IPS DF 6.9 (cell line): ENCODE results near the gene HTRA3.

ENCODE experiments used
- DNase-seq: peaks from one replicate; pipeline ENCODE4 v3.0.0-alpha.2; 2013; ENCODE audit warnings: low read depth, low spot score
- H3K27ac ChIP-seq: one replicate; pipeline ENCODE4 v1.5.1; 2013; ENCODE audit warnings: low read length, control low read depth
- H3K27me3 ChIP-seq: 2 replicates; pipeline ENCODE4 v1.6.1; 2013; ENCODE audit warnings: mild to moderate bottlenecking, low read length; ENCODE audit not compliant: control insufficient read depth, insufficient read depth
- H3K36me3 ChIP-seq: 2 replicates; pipeline ENCODE4 v1.6.1; 2013; ENCODE audit warnings: low read length; ENCODE audit not compliant: control insufficient read depth, insufficient read depth
- H3K4me1 ChIP-seq: 2 replicates; pipeline ENCODE4 v1.6.1; 2013; ENCODE audit warnings: low read length; ENCODE audit not compliant: control insufficient read depth, insufficient read depth
- H3K4me3 ChIP-seq: 2 replicates; pipeline ENCODE4 v1.5.1; 2013; ENCODE audit warnings: mild to moderate bottlenecking, low read length
- H3K9me3 ChIP-seq: 2 replicates; pipeline ENCODE4 v1.6.1; 2013; ENCODE audit warnings: low read length, inconsistent platforms; ENCODE audit not compliant: control insufficient read depth, insufficient read depth
- WGBS: extraction: QIAGEN DNeasy Blood & Tissue Kit; methylation state at CpG from one replicate; pipeline ENCODE4 v1.1.7; 2013; ENCODE audit warnings: mixed read lengths, missing lambda C conversion rate; ENCODE audit not compliant: insufficient read length, insufficient coverage; 5-methylcytosine and 5-hydroxymethylcytosine counted together

The HTRA3 gene

GRCh38 chr4:8248091-8248490, 21.5 kb upstream of the HTRA3 start:
- WGBS = no CpG with 5 or more reads among the region's 7 CpGs
- Histone ChIP-seq H3K36me3 (no peaks in the 10 kb centered on the region), H3K9me3 (no peaks in the 10 kb centered on the region), H3K4me3 (no peak overlapping the region), H3K27ac (no peak overlapping the region), H3K4me1 (no peaks in the 10 kb centered on the region), H3K27me3 (no peaks in the 10 kb centered on the region)
- no peak for DNase-seq

GRCh38 chr4:8250227-8250626, 19.3 kb upstream of the HTRA3 start:
- H3K4me3 ChIP-seq = no peak overlapping the region
- no CpG with 5 or more reads among the region's 3 CpGs for WGBS
- H3K36me3 ChIP-seq = no peaks in the 10 kb centered on the region
- H3K4me1 ChIP-seq = no peaks in the 10 kb centered on the region
- H3K27me3 ChIP-seq = no peaks in the 10 kb centered on the region
- H3K27ac ChIP-seq = no peak overlapping the region
- DNase-seq = no peak
- no peaks in the 10 kb centered on the region for H3K9me3 ChIP-seq

GRCh38 chr4:8250637-8251036, 18.9 kb upstream of the HTRA3 start:
- H3K27me3 ChIP-seq = no peaks in the 10 kb centered on the region
- DNase-seq = no peak
- no peaks in the 10 kb centered on the region for H3K9me3 ChIP-seq
- H3K4me1 ChIP-seq = no peaks in the 10 kb centered on the region
- WGBS = no CpG with 5 or more reads among the region's 7 CpGs
- H3K27ac ChIP-seq = no peak overlapping the region
- no peak overlapping the region for H3K4me3 ChIP-seq
- H3K36me3 ChIP-seq = no peaks in the 10 kb centered on the region

- no CpG with 5 or more reads among the region's 24 CpGs for WGBS
- Histone ChIP-seq H3K36me3 (no peaks in the 10 kb centered on the region), H3K4me1 (no peaks in the 10 kb centered on the region), H3K9me3 (no peaks in the 10 kb centered on the region), H3K4me3 (no peak overlapping the region), H3K27me3 (no peaks in the 10 kb centered on the region), H3K27ac (no peak overlapping the region)
- no peak for DNase-seq
These were observed 18.3 kb upstream of the HTRA3 start for GRCh38 chr4:8251110-8251883.

GRCh38 chr4:8252301-8253173, 17.0 kb upstream of the HTRA3 start:
- WGBS = no CpG with 5 or more reads among the region's 23 CpGs
- no peak for DNase-seq
- Histone ChIP-seq H3K27me3 (no peaks in the 10 kb centered on the region), H3K9me3 (no peaks in the 10 kb centered on the region), H3K4me1 (no peaks in the 10 kb centered on the region), H3K27ac (no peak overlapping the region), H3K36me3 (no peaks in the 10 kb centered on the region), H3K4me3 (no peak overlapping the region)

- Histone ChIP-seq H3K27me3 (no peaks in the 10 kb centered on the region), H3K27ac (no peak overlapping the region), H3K4me1 (no peaks in the 10 kb centered on the region), H3K36me3 (no peaks in the 10 kb centered on the region), H3K4me3 (no peak overlapping the region), H3K9me3 (no peaks in the 10 kb centered on the region)
- DNase-seq = no peak
- WGBS = no CpG with 5 or more reads among the region's 6 CpGs
These were observed 15.5 kb upstream of the HTRA3 start for GRCh38 chr4:8254076-8254475.

GRCh38 chr4:8255698-8256441, 13.7 kb upstream of the HTRA3 start:
- no peak for DNase-seq
- H3K27ac ChIP-seq = no peak overlapping the region
- H3K27me3 ChIP-seq = no peaks in the 10 kb centered on the region
- H3K36me3 ChIP-seq = no peaks in the 10 kb centered on the region
- no peaks in the 10 kb centered on the region for H3K4me1 ChIP-seq
- no peak overlapping the region for H3K4me3 ChIP-seq
- no peaks in the 10 kb centered on the region for H3K9me3 ChIP-seq
- WGBS = no CpG with 5 or more reads among the region's 14 CpGs

- Histone ChIP-seq H3K27me3 (no peaks in the 10 kb centered on the region), H3K4me3 (no peak overlapping the region), H3K27ac (no peak overlapping the region), H3K4me1 (no peaks in the 10 kb centered on the region), H3K36me3 (no peaks in the 10 kb centered on the region), H3K9me3 (no peaks in the 10 kb centered on the region)
- no CpG with 5 or more reads among the region's 4 CpGs for WGBS
- DNase-seq = no peak
These were observed 11.7 kb upstream of the HTRA3 start for GRCh38 chr4:8257854-8258253.

GRCh38 chr4:8258552-8259212, 10.9 kb upstream of the HTRA3 start:
- WGBS = no CpG with 5 or more reads among the region's 13 CpGs
- DNase-seq = no peak
- no peaks in the 10 kb centered on the region for H3K27me3 ChIP-seq
- no peaks in the 10 kb centered on the region for H3K4me1 ChIP-seq
- H3K4me3 ChIP-seq = no peak overlapping the region
- no peak overlapping the region for H3K27ac ChIP-seq
- no peaks in the 10 kb centered on the region for H3K36me3 ChIP-seq
- H3K9me3 ChIP-seq = no peaks in the 10 kb centered on the region
